ENCODE results near the gene ATXN7L3B.

Gene ATXN7L3B

DNA sequence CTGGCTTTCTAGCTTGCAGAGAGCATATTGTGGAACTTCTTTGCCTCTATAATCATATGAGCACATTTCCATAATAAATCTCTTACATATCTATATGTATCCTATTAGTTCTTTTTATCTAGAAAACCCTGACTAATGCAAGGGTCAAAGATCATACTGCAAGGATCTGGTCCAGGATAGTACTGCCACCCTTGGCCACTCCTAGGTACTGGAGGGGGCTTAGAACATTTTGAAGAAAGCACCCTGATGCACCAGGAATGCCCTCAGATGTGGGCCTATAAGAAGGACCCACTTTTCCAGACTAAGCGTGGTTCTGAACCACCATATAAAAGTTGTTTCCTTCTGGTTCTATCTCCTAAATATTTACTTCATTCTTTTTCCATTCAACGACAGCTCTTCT is 14.6 kb downstream of the ATXN7L3B start:
- DNase-seq = no peak

DNA sequence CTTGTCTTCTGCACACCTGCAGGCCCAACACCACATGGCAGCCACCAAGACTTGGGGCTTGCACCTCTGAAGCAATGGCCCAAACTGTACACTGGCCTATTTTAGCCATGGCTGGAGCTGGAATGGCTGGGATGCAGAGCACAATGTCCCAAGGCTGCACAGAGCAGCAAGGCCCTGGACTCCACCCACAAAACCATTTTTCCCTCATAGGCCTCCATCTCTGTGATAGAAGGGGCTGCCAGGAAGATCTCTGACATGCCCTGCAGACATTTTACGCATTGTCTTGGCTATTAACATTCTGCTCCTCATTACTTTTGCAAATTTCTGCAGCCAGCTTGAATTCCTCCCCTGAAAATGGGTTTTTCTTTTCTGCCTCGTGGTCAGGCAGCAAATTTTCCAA is 22.1 kb downstream of the ATXN7L3B start:
- DNase-seq = no peak

DNA sequence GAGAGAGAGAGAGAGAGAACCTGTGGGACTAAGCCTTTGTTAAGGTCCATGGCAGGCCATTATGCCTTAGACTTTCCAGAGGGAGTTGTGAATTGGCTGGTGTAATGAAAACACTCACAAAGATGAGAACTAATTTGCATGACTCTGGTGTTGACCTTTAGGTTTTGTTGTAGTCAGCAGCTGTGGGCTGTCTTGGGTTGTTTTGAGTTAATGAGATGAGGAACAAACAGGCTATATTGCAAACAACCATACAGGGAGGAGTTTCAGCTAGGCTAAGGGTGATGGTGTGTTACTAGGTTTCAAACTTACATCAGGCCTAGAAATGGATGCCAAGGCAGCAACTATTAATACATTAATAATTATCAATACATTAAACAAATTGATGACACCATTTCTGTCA is 26.3 kb downstream of the ATXN7L3B start:
- DNase-seq = no peak

GRCh38 chr12:74578486-74578885 is 40.9 kb downstream of the ATXN7L3B start:
- DNase-seq = no peak

GRCh38 chr12:74579446-74579845 is 41.8 kb downstream of the ATXN7L3B start:
- no peak for DNase-seq

- no peak for DNase-seq
Observed at GRCh38 chr12:74579981-74580380, 42.3 kb downstream of the ATXN7L3B start.

GRCh38 chr12:74581439-74581838 is 43.8 kb downstream of the ATXN7L3B start:
- no peak for DNase-seq

DNA sequence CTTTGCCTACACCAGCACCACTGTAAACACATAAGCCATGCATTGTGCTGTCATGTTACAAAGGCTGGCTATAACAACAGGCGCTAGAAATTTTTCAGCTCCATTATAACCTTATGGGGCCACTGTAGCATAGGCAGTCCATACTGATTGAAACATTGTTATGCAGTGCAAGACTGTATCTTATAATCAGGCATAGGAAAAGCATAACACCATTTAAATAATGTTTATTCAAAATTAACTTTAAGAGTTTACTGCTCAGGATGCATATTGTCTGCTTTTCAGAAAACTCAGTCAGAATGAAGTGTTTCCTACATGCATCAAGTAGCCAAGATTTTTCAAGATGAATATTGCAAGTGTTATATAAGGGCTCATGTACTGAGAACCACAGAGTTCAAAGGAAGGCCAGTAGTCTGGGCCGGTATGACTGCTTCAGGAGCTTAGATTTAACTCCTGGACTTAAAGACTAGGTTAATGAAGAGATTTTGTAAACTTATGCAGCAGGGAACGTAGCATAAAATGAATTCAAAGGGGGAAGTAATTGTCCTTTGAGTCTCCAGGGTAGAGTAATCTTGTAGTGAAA is 46.9 kb downstream of the ATXN7L3B start:
- no peak for DNase-seq

DNA sequence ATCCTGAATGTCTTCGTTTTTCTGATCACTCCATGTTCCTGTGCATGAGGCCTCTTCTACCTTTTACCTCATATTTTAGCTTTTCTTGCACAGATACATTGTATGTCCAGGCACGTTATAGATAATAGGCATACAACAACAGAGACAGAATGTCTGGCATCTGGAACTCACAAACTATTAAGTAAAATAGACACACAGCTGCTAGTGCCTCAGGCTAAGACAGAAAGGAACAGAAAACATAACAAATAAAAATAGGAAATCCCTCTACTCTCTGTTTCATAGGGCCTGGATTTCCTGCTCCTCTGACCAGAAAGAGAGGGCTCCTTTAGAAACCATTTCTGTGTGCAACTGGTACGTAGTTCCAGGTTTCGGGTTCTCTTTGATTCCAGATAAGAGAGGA is 48.6 kb downstream of the ATXN7L3B start:
- no peak for DNase-seq
